ENCODE results near the gene MYO5A.

The MYO5A gene

DNA sequence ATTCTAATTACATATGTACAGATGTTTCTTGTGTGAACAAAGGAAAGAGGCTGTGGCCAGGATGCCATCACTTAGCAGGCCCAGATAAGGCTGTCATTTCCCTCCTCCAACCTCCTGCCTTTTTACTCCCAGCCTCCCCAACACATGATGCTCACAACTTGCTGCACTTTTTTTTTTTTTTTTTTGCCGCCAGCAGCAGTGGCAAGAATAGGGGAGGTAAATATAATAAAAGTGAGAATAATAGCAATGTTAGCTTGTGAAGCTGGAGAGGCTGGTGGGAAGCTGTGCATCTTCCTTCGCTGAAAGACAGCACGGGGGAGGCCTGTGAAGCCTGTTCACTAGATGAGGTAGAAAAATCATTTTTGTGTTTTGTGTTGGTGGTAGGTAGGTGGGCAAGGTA is 190.6 kb downstream of the MYO5A start:
- DNase-seq (ENCODE audit: insufficient read length, low spot score), result no peak
- no peak for FAIRE-seq

DNA sequence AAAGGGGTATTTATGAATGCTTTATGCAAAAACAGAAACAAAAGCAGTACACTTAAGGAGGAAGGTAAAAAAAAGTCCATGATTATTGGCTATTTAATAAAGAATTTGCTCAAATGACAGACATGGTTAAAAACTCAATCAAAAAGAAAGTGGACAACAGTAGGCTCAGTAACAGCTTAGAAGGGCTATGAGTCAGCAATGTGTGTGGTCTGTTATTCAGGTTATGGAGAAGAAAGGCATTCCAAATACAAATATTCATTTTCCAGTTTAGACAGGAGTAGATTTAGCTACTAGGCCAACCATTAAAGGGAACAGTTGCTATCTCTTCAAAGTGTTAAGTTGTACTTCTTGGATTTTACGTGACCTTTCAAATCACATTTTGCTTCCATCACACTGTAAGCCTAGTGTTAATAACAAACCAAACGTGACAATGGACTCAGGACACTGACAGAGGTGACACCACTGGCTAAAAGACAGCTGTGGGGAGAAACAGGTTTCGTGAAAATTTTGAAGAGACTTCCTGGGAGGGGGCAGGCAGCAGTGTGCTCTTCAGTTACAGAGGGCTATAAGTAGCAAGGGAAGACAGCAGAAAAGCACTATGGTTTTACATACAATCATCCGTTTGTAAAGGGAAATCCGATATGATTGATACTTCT is 191.4 kb downstream of the MYO5A start:
- FAIRE-seq (no peak), DNase-seq (ENCODE audit: insufficient read length, low spot score) (peak; percentile 39)

DNA sequence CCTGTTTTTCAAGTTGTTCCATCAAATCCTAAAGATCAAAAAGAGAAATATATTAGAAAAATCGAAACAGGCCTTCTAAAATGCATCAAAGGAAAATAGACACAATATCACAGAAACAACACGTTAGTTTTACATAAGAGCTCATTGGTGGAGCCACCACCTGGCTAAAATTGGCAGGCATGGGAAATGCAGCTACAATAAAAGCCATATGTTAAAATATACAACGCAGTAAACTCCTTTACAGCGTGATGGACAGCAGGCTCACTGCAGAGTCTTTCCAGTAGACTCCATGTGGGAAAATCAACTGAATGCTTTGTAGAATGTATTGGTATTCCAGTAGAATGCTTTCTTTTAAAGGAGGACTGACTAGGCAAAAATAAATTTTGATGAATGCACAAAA is 192.2 kb downstream of the MYO5A start:
- no peak for FAIRE-seq
- no peak for DNase-seq (ENCODE audit: insufficient read length, low spot score)

DNA sequence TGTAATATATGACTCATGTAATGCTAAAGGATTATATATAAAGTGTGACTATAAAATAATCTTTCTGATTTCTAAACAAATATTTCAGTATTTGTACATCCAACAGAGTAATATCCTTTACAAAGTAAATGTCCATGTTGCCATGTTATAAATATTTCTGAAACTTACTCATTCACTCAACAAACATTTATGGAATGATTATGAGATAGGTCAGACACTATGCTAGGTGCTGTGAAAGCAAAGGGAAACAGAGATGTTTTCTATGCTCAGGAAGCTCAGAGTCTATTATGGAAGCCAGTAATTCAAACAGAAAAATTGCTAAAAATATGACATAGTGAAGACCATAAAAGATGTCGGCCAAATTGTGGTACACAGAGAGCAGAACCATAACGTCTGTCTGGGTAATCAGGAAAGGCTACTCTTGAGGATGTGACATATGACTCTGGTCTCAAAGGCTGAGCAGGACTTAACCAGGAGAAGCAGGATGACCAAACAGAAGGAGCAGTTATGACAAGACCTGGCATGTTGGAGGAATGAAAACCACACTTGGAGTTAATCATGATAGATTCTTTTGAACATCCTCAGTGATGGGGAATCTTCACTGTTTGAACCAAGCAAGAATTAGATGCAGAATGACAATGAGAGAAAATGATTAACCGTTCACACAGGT is 194.1 kb downstream of the MYO5A start:
- FAIRE-seq (no peak), DNase-seq (ENCODE audit: insufficient read length, low spot score) (peak; percentile 10)

DNA sequence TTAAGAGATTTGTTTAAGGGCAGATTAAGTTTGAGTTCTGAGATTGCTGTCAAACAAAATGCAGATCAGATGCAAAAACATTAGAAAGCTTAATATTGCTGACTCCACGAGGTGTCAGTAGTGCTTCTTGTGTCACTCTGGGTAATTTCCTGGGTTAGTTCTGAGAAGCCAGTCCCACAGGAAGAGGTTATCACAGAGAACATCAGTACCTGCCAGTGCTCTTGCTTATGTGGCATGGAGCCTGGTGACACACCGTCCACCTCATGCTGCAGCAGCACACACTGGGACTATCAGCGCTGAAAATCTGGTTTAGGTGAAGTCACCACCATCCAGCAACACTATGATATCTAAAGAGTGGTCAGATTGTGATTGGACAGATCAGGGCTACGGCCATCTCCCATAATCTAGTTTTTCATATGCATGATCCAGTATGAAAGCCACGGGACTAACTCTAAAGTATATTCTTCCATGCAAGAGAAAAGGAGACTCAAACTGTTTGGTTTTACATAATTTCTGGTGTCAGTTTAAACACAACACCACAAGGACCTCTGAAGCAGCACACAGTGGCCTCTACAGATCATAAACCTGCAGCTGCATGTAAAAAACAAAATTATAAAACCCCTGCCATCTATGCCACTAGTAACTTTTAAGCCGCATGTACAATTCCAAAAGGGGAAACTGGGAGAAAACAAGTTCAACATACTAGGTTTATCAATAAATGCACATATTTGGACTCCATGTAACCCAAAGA is 197.0 kb downstream of the MYO5A start:
- peak; percentile 45 for DNase-seq (ENCODE audit: insufficient read length, low spot score)
- peak; percentile 74 for FAIRE-seq

DNA sequence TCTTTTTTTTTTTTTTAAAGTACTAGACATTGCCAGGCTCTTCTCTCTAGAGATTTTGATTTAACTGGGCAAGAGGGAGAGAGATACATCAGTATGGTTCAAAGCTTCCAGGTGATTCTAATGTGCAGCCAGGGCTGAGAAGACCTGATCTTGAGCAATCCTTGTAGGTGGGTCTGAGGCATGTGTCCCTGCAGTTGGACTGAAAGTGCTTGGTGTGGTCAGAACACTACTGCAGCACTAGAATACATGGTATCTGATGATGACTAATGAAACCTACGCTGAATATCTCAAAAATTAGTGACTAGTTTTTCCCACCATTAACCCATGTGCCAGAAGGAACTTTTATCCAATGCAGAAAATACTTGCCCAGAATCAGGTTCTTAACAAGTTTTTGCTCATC is 198.7 kb downstream of the MYO5A start:
- FAIRE-seq, result no peak
- DNase-seq (ENCODE audit: insufficient read length, low spot score), result no peak

DNA sequence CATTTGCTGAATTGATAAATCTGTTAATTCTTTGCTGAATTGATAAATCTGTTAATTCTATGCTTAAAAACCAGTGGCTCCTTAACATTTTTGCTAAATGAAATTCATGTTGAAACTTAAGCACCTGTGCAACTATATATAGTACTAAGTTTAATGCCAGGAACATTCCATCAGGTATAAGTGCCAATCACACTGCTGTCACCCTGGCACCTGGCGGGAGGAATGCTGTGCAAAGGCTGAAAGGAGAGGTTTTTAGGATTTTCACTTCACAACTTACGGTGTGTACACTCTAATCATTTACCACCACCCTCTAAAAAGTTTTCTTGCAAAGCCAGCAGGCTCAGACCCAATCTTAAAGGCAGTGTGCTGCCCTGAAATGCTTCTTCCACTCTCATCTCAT is 199.5 kb downstream of the MYO5A start:
- no peak for FAIRE-seq
- DNase-seq (ENCODE audit: insufficient read length, low spot score), result no peak

DNA sequence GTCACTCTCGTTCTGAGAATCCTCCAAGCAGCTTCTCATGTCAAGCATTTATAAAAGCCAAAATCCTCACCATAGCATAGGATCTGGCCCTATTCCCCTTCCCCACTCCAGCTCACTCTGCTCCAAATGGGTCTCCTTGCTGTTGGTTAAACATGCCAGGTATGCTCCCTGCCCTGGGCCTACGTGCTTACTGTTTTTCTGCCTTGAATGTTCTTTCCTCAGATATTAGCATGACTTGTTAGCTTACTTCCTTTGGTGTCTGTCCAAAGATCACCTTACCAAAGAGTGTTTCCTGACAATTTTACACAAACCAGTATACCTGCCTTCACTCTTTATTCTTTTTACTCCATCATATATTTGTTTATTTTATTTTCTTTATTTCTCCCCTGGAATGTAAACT is 200.0 kb downstream of the MYO5A start:
- no peak for DNase-seq (ENCODE audit: insufficient read length, low spot score)
- no peak for FAIRE-seq

DNA sequence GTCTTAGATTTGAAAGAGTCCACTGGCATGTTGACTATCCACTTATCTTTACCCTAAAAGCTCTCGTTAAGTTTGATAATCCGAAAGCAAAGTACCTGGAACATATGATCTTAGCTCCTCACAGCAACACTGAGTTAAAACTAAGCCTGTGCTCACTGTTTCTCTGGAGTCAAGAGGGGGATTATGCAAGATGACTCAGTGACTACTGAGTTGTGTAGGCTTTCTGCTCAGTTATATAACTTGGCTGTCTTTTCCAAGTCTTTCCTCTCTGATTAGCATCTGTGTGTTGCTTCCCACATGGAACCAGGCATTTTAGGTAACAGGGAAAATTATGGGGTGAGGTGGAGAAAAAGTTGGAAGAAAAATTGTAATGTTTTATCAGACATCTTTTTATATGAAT is 201.9 kb downstream of the MYO5A start:
- FAIRE-seq, result no peak

DNA sequence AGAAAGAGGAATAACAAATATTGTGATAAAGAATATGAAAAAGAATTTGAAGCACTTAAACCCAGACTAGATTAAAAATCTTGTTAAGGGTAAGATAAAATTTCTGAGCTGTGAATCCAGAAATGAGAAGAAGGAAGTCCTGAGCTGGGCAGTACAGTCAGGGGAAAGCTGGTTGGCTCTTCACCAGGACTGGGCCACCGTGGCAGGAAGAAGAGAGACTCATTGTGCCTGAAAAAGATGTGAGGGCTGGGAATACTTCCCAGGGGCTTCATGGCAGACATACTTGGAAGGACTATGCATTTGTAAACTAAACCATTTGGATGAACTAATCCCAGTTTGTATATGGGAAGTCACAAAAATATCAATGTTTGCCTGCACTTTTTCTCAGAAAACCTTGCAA is 204.6 kb downstream of the MYO5A start:
- FAIRE-seq (no peak), DNase-seq (ENCODE audit: insufficient read length, low spot score) (no peak)

More for the DNA sequence above, 201.9 kb downstream of the MYO5A start:
- no peak for DNase-seq (ENCODE audit: insufficient read length, low spot score)

DNA sequence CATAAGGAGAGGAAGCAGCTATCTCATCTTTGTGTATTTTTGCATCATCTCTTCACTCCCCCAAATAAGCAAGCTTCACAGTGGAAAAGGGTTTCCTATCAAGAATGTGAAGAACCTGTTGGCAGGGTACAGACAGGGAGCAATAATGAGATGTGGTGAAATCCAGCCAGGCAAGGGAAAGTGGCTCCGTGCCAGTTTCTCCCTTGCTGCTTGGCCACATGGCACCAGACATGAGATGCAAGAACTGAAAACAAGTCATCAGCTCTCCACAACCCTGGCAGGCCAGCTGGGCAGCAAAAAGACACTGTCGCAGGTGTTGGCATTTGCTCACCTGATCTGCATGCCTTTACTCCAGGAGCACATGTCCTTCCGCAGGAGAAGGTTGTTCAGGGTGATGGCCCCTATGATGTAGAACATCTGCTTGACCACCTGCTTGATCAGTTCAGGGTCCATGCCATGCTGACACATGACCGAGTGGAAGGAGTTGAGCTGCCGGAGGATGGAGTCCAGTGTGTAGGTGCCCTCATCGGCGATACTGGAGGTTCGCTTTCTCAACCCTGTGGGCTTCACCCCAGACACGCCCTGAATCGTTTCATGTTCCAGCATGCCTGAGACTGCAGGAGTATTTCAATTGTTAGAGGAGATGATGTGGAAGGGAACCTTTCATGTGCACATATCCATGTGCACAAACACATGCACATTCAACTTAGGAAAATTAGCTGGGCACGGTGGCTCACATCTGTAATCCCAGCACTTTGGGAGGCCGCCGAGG is 209.8 kb downstream of the MYO5A start:
- peak; percentile 76 for FAIRE-seq
- DNase-seq (ENCODE audit: insufficient read length, low spot score), result no peak

DNA sequence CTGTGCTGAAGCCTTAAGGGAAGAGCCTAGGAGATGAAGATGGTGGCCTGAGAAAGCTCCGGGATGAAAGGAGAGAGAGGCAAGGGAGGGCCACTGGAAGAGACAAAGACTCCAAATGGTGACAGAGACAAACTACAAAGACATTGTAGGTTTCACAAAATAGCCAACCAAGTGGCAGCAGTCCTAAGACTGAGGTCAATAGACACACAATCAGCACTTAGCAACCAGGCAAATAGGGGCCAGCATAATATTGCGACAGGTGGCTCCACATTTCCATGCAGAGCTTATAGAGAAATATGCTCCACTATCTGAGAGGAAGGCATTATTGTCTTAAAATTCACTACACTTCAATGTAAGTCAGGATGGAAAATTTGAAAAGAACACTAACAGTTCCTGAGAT is 211.0 kb downstream of the MYO5A start:
- FAIRE-seq (no peak), DNase-seq (ENCODE audit: insufficient read length, low spot score) (no peak)

DNA sequence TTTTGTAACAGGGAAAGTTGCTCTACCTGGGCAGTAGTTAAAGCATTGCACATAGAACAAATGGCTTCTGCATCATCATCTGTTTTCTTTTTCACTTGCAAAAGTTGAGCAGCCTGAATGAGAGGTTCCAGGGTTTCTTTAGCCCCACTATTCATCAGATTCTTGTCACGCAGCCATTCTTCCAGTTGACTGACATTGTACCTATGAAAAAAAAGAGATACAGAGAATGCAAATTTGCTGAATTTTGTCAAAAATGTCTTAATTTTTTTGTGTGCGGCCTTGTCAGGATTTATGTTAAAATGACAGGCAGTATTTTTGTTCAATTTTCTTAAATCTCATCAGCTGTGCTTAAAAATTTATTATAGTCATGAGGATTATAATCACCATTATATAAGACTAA is 211.7 kb downstream of the MYO5A start:
- no peak for FAIRE-seq

DNA sequence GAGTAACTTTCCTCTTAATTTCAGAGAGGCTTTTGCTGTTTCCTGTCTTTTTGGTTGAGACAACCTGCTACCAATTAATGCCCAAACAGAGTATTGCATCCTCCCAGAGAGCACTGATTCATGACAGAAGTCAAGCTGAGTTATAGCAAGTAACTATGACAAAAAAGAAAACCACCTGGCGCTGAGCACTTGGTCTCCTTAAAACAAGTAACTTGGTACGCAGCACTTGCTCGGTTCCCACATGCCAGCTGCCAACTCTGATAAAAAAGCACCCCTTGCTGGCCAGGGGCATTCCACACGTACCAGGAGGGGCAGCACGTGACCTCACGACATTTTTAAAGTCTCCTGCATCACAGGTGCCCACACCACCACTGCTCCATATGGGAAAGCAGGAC is 219.5 kb downstream of the MYO5A start:
- FAIRE-seq (no peak), DNase-seq (ENCODE audit: insufficient read length, low spot score) (no peak)

More for the DNA sequence above, 211.7 kb downstream of the MYO5A start:
- DNase-seq (ENCODE audit: insufficient read length, low spot score), result no peak

DNA sequence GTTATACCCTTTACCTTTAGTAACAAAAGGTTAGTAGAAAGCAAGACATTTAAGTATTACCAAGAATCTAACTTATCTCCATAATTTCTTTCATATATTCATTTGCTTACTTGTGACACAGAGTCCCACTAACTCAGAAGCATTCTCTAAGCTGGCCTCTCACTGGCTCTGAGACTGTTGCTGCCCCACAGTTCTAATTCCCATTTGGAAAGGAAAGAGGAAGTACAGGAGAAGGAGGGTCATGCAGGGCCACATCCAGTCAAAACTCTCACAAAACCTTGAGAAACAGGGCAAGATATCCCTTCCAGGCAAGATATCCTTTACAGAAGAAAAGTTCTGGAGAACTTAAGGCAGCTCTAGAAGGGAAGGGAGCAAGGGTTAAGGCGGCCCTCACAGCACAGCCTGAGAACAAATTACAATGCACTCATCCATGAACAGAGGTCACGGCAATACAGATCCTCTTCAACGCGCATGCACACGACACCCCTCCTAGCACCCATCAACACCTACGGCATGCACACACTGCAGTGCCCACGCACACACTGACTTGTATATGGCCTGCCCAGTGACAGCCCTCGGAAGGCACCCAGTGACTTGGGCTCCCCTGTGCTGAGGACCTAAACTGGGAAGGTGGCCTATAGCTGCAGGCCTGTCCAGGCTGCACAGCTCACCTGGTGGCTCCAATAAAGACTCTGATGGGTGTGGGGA is 220.1 kb downstream of the MYO5A start:
- FAIRE-seq (no peak), DNase-seq (ENCODE audit: insufficient read length, low spot score) (no peak)

DNA sequence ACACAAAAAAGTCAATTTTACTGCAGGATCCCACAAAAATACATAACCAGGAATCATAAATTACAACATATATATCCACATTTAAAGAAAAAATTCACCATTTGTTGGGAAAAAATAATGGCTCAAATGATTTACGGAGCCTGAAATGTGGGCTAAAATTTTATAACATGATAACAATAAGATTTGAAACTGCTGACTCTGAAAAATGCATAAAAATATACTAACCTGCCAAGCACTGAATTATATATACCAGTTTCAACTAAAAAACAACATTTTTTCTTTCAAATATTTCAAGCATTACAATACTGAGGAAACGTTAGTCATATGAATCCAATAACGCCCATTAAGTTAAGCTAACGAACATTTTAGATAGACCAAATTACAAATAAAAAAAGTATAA is 220.8 kb downstream of the MYO5A start:
- no peak for DNase-seq (ENCODE audit: insufficient read length, low spot score)
- no peak for FAIRE-seq

DNA sequence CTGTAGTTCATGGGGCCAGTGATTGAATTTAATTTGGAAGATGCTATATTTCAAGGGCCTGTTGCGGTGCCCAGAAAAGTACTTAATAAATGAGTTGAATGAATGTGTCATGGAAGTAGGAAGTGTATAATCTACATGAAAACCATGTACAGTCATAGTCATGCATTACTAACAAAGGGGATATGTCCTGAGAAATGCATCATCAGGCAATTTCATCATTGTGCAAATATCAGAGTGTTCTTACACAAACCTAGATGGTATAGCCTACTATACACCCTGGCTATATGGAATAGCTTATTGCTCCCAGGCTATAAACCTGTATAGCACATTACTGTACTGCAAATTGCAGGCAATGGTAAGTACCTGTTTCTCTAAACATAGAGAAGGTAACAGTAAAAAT is 222.4 kb downstream of the MYO5A start:
- FAIRE-seq, result no peak
- DNase-seq (ENCODE audit: insufficient read length, low spot score), result no peak

DNA sequence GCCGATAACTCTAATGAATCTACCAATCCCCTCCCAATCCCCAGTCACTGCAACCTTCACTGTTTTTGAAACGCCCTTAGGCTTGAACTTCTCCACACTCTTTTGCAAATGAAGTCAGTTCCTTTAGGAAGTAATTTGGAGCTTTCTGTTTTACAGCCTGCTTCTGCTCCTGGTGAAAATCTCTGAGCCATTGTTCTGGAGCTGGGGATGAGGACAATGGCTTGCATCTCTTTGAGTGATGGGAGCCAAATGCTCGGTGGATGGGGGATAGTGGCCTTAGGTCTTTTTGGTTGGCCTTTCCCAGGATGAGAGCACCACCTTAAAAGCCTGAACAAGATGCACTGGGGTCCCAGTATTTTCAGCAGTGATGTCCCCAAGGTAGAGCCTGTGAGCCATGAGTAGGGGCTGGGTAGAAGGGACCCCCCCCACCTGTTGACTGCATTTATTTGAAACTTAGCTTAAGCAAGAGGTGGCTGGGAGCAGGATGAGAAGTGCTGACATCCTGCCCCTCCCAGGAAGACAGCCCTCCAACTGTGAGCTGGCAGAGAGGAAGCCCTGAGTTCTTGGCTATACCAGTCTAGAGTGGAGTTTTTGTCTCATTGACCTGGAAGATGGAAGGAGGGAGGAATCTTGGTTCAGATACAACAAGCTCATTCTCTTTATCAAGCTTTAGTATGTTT is 225.4 kb downstream of the MYO5A start:
- DNase-seq (ENCODE audit: insufficient read length, low spot score), result no peak

DNA sequence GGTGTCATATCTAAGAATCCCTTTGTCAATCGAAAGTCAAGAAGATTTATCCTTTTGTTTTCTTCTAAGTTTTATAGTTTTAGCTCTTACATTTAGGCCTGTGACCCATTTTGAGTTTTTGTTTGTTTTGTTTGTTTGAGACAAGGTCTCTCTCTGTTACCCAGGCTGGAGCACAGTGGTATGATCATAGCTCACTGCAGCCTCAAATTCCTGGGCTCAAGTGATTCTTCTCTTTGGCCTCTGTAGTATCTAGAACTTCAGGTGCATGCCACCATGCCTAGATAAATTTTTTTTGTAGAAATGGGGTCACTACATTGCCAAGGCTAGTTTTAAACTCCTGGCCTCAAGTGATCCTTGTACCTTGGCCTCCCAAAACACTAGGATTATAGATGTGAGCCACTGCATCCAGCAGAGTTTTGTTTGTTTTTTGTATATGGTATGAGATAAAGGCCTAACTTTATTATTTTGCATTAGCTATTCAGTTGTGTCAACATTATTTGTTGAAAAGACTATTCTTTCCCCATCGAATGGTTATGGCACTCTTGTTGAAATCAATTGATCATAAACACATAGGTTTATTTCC is 227.3 kb downstream of the MYO5A start:
- FAIRE-seq (no peak), DNase-seq (ENCODE audit: insufficient read length, low spot score) (no peak)

More for the DNA sequence above, 225.4 kb downstream of the MYO5A start:
- FAIRE-seq, result no peak

Measured in HTR-8/SVneo (cell line).